ENCODE results near the gene GOLGA8A. TPM values are rescaled to one million over a fixed set of nuclear protein-coding genes. Genes with fewer than 3 reads are reported as not detected.
"Not testable (repeated sequence)": the region's sequence is repeated elsewhere in the genome, so short reads cannot be mapped to it uniquely, and the experiment has no call there.

GOLGA8A gene
- polyA plus RNA-seq, 4 donors: 59.9 to 92.0 (median 74.8) TPM

DNA sequence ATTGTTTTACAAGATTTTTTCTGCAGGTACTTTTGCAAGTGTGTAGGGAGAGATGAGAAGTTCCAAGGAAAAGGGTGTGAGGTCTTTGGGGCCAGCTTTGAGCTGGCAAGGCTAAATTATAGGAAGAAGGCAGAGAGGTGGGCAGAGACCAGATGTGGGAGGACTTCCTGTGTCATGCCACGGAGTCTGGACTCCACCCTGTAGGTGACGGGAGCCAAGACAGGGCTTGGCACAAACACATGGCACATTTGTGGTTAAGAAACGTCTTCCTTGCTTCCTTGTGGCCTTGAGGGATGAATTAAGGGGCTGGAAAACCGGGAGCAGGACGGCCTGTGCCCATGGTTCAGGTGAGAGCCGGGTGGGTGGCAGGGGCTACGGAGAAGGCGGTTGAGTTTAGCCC is 19.2 kb downstream of the GOLGA8A start:
- DNase-seq (ENCODE audit: low read depth in 4 of 4, low spot score in 3 of 4): not testable (repeated sequence)

DNA sequence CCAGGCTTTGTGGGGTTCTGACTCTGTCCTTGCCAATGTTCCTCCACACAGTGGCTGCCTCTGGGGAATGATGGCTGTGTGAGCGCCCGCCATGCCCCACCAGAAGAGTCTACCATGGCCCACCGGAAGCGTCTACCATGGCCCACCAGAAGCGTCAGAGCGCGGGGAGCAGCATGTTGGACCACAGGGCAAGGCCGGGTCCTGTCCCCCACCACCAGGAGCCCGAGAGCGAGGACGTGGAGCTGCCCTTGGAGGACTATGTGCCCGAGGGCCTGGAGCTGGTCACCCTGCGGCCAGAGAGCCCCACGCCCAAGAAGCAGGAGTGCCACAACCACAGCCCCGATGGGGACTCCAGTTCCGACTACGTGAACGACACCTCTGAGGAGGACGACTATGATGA is 28.1 kb downstream of the GOLGA8A start:
- not testable (repeated sequence) for DNase-seq (ENCODE audit: low read depth in 4 of 4, low spot score in 3 of 4)

DNA sequence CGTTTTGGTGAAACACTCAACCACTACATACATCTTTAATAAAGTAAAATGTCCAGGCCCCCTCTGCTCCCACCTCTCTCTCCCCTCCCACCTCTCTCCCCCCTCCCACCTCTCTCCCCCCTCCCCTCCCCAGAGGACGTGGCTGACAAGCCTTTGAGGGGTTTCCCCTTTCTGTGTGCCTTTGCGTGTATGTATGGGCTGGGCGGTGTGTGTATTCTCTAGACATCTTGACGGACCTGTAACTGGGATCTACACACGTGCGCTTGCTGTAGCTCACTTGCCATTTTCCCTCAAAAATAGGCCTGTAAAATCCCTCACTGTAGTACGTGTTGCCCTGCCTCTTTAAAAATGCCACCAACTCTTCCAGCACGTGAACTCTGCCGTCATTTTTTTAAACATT is 28.6 kb downstream of the GOLGA8A start:
- not testable (repeated sequence) for DNase-seq (ENCODE audit: low read depth in 4 of 4, low spot score in 3 of 4)

- DNase-seq (ENCODE audit: low read depth in 4 of 4, low spot score in 3 of 4): not testable (repeated sequence)
Measured at GRCh38 chr15:34403899-34404298, 33.7 kb downstream of the GOLGA8A start.

GRCh38 chr15:34403160-34403598 is 34.4 kb downstream of the GOLGA8A start:
- DNase-seq (ENCODE audit: low read depth in 4 of 4, low spot score in 3 of 4): not testable (repeated sequence)

DNA sequence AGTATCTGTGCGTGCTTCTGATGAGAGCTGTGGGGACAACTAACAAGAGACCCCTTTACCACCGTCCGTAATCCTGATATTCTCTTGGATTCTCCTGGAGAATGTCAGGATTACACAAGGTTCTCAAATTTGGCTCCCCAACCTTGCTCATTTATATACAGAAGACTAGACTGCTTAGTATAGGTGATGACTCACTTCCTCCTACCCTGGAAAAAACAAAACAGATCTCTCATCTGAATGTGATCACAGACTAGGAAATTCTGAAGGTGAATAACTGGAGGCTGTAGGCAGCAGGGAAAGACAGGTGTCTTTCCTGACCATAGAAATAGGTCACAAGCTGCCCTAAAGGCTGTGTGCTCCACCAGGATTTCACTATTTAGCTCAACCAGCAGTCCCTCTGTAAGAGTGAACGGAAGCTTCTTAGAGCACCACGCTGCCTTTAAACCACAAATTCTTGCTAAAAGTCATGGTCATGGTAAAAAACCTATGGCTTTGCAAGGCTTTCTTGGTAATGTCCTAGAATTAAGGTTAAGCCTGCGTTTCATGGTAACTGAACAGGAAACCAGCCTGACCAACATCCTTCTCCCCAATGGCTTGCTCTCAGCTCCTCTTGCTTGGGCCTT is 39.9 kb downstream of the GOLGA8A start:
- not testable (repeated sequence) for DNase-seq (ENCODE audit: low read depth in 4 of 4, low spot score in 3 of 4)

GRCh38 chr15:34392981-34393380 is 44.6 kb downstream of the GOLGA8A start:
- not testable (repeated sequence) for DNase-seq (ENCODE audit: low read depth in 4 of 4, low spot score in 3 of 4)

GRCh38 chr15:34389594-34390086 is 48.0 kb downstream of the GOLGA8A start:
- not testable (repeated sequence) for DNase-seq (ENCODE audit: low read depth in 4 of 4, low spot score in 3 of 4)

Other genes starting within 250 kb of the GOLGA8A start
- 10 to 100 TPM; 47.4 to 70.3 (median 54.3) TPM for gene KATNBL1, start 227.7 kb downstream of the GOLGA8A start, polyA plus RNA-seq (ENCODE audit: insufficient read length in 4 of 4)
- gene EMC4, start 212.8 kb downstream of the GOLGA8A start, polyA plus RNA-seq (ENCODE audit: insufficient read length in 4 of 4): 100 to 1,000 TPM; 125 to 140 (median 134) TPM
- 10 to 100 TPM; 18.7 to 24.4 (median 21.1) TPM for gene SLC12A6, start 100.0 kb downstream of the GOLGA8A start, polyA plus RNA-seq (ENCODE audit: insufficient read length in 4 of 4)
- gene NOP10, start 94.7 kb downstream of the GOLGA8A start, polyA plus RNA-seq (ENCODE audit: insufficient read length in 4 of 4): 100 to 1,000 TPM; 122 to 148 (median 139) TPM
- under 1 TPM in 2 of 4 donors, not detected in 2; 0.04 to 0.06 TPM for gene NUTM1, start 94.5 kb downstream of the GOLGA8A start, polyA plus RNA-seq (ENCODE audit: insufficient read length in 4 of 4)
- gene LPCAT4, start 70.6 kb downstream of the GOLGA8A start, polyA plus RNA-seq (ENCODE audit: insufficient read length in 4 of 4): 10 to 100 TPM; 35.6 to 44.6 (median 40.3) TPM
- 100 to 1,000 TPM in 1 of 4 donors, 10 to 100 TPM in 3; 61.8 to 141 (median 75.8) TPM for gene GOLGA8B, start 145.8 kb upstream of the GOLGA8A start, polyA plus RNA-seq (ENCODE audit: insufficient read length in 4 of 4)

Data from right renal pelvis (tissue), 4 donors.